ENCODE measurements around the gene CXCR1.

CXCR1 gene

GRCh38 chr2:218193701-218194100, 26.9 kb upstream of the CXCR1 start:
- TF ChIP-seq, protein P1, sequence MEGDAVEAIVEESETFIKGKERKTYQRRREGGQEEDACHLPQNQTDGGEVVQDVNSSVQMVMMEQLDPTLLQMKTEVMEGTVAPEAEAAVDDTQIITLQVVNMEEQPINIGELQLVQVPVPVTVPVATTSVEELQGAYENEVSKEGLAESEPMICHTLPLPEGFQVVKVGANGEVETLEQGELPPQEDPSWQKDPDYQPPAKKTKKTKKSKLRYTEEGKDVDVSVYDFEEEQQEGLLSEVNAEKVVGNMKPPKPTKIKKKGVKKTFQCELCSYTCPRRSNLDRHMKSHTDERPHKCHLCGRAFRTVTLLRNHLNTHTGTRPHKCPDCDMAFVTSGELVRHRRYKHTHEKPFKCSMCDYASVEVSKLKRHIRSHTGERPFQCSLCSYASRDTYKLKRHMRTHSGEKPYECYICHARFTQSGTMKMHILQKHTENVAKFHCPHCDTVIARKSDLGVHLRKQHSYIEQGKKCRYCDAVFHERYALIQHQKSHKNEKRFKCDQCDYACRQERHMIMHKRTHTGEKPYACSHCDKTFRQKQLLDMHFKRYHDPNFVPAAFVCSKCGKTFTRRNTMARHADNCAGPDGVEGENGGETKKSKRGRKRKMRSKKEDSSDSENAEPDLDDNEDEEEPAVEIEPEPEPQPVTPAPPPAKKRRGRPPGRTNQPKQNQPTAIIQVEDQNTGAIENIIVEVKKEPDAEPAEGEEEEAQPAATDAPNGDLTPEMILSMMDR (conservative IDR thresholded peaks at IDR 0.05; ENCODE audit: low read depth, low read length), result no peak
- no peak overlapping the region for H3K4me3 ChIP-seq (ENCODE audit: low read length)
- DNase-seq (ENCODE audit: low read depth), result no peak

DNA sequence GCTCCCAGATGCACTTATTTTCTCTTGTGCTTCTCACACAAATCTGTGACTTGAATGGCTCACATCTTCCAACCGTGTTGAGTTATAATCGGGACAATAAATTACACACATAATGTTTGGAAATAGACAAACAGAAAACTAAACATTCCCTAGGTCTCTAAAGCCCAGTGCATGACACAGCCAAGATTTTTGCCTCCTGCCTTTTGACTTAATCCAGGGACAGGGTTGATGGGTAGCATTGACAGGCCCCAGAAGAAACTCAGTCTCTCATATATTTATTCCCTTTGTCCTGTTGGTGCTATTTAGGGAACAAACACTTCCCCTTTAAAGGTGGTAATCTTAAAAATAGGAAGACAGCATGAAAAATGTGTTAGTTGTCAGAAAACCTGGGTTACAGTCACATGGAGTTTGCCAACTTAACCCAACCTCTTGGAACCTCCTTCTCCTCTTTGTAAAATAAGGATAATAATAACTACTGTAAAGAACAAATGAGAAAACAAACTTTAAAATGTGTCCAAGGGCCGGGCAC, 26.2 kb upstream of the CXCR1 start:
- no peak overlapping the region for H3K4me3 ChIP-seq (ENCODE audit: low read length)
- DNase-seq (ENCODE audit: low read depth), result no peak
- TF ChIP-seq, protein P1 (conservative IDR thresholded peaks at IDR 0.05; ENCODE audit: low read depth, low read length), result no peak

- TF ChIP-seq, protein P1 (conservative IDR thresholded peaks at IDR 0.05; ENCODE audit: low read depth, low read length), result no peak
- no peak overlapping the region for H3K4me3 ChIP-seq (ENCODE audit: low read length)
- DNase-seq (ENCODE audit: low read depth), result no peak
Observed at GRCh38 chr2:218188528-218188927, 21.8 kb upstream of the CXCR1 start.

DNA sequence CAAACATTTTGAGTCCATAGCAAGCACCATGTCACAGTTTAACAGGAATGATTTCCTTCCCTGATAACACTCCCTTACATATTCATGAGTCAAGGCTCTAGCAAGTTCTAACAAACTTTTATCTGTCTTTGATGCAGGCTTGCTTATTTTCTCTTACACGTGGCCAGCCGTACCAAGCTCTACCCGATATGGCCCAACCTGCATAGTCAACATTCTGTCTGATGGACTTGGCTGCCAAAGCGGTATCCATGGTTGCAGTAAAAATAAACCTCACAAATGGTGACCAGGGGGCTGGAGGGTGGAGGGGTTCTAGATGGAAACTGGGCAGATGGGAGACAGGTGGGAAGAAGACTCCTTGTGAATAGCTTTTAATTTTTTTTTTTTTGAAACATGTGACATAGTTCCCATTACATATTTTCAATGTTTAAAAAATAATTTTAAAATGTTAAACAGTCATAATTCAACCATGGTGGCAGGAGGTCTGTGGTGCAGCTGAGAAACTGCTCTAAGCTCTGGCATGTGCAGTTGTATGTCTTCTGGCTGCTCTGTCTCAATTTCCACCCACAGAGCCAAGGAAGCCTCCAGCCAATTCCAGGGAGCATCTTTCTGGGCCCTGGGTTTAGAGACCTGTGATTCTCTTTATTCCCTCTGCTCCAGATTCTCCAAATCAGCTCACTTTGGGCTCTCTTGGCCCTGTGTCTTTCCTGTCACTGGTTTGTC, 20.7 kb upstream of the CXCR1 start:
- TF ChIP-seq, protein P1 (conservative IDR thresholded peaks at IDR 0.05; ENCODE audit: low read depth, low read length), result no peak
- H3K4me3 ChIP-seq (ENCODE audit: low read length), result no peak overlapping the region
- DNase-seq (ENCODE audit: low read depth), result no peak

DNA sequence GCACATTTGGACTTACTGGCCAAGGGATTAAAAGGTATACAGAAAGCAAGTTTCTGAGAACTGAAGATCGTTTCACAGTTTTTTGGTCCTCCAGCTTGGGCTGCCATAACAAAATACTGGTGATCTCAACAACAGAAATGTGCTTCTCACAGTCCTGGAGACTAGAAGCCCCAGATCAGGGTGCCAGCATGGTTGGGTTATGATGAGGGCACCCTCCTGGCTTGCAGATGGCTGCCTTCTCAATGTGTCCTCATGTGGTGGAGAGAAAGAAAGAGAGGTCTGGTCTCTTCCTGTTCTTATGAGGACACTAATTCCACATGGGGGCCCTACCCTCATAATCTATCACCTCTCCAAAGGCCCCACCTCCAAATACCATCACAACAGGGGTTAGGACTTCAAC, 20.1 kb upstream of the CXCR1 start:
- no peak overlapping the region for H3K4me3 ChIP-seq (ENCODE audit: low read length)
- no peak for DNase-seq (ENCODE audit: low read depth)
- TF ChIP-seq, protein P1 (conservative IDR thresholded peaks at IDR 0.05; ENCODE audit: low read depth, low read length), result no peak

GRCh38 chr2:218186355-218186766, 19.6 kb upstream of the CXCR1 start:
- TF ChIP-seq, protein P1 (conservative IDR thresholded peaks at IDR 0.05; ENCODE audit: low read depth, low read length), result peak; percentile 84
- no peak overlapping the region for H3K4me3 ChIP-seq (ENCODE audit: low read length)
- DNase-seq (ENCODE audit: low read depth), result no peak

- TF ChIP-seq, protein P1 (conservative IDR thresholded peaks at IDR 0.05; ENCODE audit: low read depth, low read length), result no peak
- H3K4me3 ChIP-seq (ENCODE audit: low read length), result no peak overlapping the region
- DNase-seq (ENCODE audit: low read depth), result no peak
Observed at GRCh38 chr2:218184331-218184730, 17.6 kb upstream of the CXCR1 start.

Measured in retinal pigment epithelial cell (primary cell).